HL-60 (cell line): ENCODE measurements around the gene SPNS3.

ENCODE experiments used
- DNase-seq, 2 experiments: peaks; one replicate each; pipeline ENCODE4 v3.0.0-alpha.2; 2010 to 2020; ENCODE audit warnings: low read depth in 1 of 2, low spot score in 1 of 2
- H3K27ac ChIP-seq: fragments of 250-450 bp; sonication (Bioruptor Pico); replicated peaks from 2 replicates; pipeline ENCODE4 v1.5.1; 2020; ENCODE audit warnings: mild to moderate bottlenecking, moderate library complexity
- H3K27me3 ChIP-seq: fragments of 250-450 bp; sonication (Bioruptor Pico); 2 replicates; pipeline ENCODE4 v1.5.1; 2021; ENCODE audit warnings: mild to moderate bottlenecking, moderate library complexity; ENCODE audit not compliant: insufficient read depth, poor library complexity, severe bottlenecking
- H3K4me3 ChIP-seq: replicated peaks from 2 replicates; pipeline ENCODE4 v1.5.1; 2011; ENCODE audit warnings: mild to moderate bottlenecking, control low read depth, low read length; ENCODE audit not compliant: insufficient read depth
- CTCF ChIP-seq: IDR thresholded peaks from one replicate; pipeline ENCODE4 v1.5.1; 2011; ENCODE audit warnings: low read length, control low read depth, inconsistent platforms; ENCODE audit not compliant: insufficient read depth
- GABPA ChIP-seq: IDR thresholded peaks from 2 replicates; pipeline ENCODE4 v1.6.1; 2012; ENCODE audit warnings: low read depth
- POLR2AphosphoS5 ChIP-seq: IDR thresholded peaks from 2 replicates; pipeline ENCODE4 v1.6.1; 2012; ENCODE audit warnings: low read depth
- REST ChIP-seq: IDR thresholded peaks from 2 replicates; pipeline ENCODE4 v1.6.1; 2012; ENCODE audit warnings: low read depth; ENCODE audit not compliant: insufficient replicate concordance
- SPI1 ChIP-seq: IDR thresholded peaks from 2 replicates; pipeline ENCODE4 v1.6.1; 2012; ENCODE audit warnings: low read depth, mild to moderate bottlenecking, borderline replicate concordance

SPNS3 gene

GRCh38 chr17:4513113-4514032 is 79.6 kb downstream of the SPNS3 start:
- DNase-seq: no peak
- Histone ChIP-seq H3K27ac (no peak overlapping the region), H3K4me3 (no peak overlapping the region), H3K27me3 (no peaks in the 10 kb centered on the region)
- TF ChIP-seq REST (no peak), GABPA (no peak), POLR2AphosphoS5 (no peak), CTCF (no peak), SPI1 (no peak)

- Histone ChIP-seq H3K27ac (no peak overlapping the region), H3K4me3 (no peak overlapping the region), H3K27me3 (no peaks in the 10 kb centered on the region)
- TF ChIP-seq SPI1 (no peak), REST (no peak)
- DNase-seq: no peak
These were observed 80.5 kb downstream of the SPNS3 start for GRCh38 chr17:4514206-4514605.

- no peak for DNase-seq
- Histone ChIP-seq H3K27me3 (no peaks in the 10 kb centered on the region), H3K4me3 (no peak overlapping the region), H3K27ac (no peak overlapping the region)
- no peak for TF ChIP-seq POLR2AphosphoS5
- no peak for TF ChIP-seq CTCF
- TF ChIP-seq REST: no peak
- TF ChIP-seq SPI1: no peak
- TF ChIP-seq GABPA: no peak
These were observed 81.0 kb downstream of the SPNS3 start for GRCh38 chr17:4514779-4515178.
